Small intestine (tissue), 7 donors: ENCODE results near the gene FADS2. TPM values are rescaled to one million over a fixed set of nuclear protein-coding genes. Genes with fewer than 3 reads are reported as not detected.
A peak's percentile ranks its signal among the peaks of the same experiment; 100 is the strongest.

Experiments used
- DNase-seq, 2 donors: peaks; one replicate each; pipeline versions ENCODE4 v3.0.0 to v3.0.0-alpha.2; 2013
- FAIRE-seq: peaks from 2 replicates; lab custom pipeline; 2012; peaks lifted over from hg19 to GRCh38; lab: Jason Lieb, UNC
- H3K27ac ChIP-seq, 3 donors: one replicate each; pipeline ENCODE4 v1.5.1; 2013; ENCODE audit warnings: low read length in 2 of 3, mild to moderate bottlenecking in 2 of 3, control low read depth in 1 of 3, inconsistent platforms in 1 of 3, low read depth in 1 of 3, moderate library complexity in 1 of 3
- H3K27me3 ChIP-seq, 3 donors: one replicate each; pipeline ENCODE4 v1.6.1; 2013; ENCODE audit warnings: low read length in 3 of 3, inconsistent platforms in 1 of 3; ENCODE audit not compliant: control insufficient read depth in 3 of 3, insufficient read depth in 3 of 3
- H3K36me3 ChIP-seq, 3 donors: one replicate each; pipeline ENCODE4 v1.6.1; 2013; ENCODE audit warnings: low read length in 3 of 3, inconsistent platforms in 1 of 3, low read depth in 1 of 3, mild to moderate bottlenecking in 1 of 3, moderate library complexity in 1 of 3; ENCODE audit not compliant: control insufficient read depth in 3 of 3, insufficient read depth in 2 of 3
- H3K4me1 ChIP-seq, 3 donors: one replicate each; pipeline ENCODE4 v1.6.1; 2013; ENCODE audit warnings: low read length in 2 of 3, inconsistent platforms in 1 of 3, low read depth in 1 of 3, mild to moderate bottlenecking in 1 of 3, moderate library complexity in 1 of 3; ENCODE audit not compliant: control insufficient read depth in 3 of 3, insufficient read depth in 2 of 3
- H3K4me3 ChIP-seq, 3 donors: one replicate each; pipeline ENCODE4 v1.5.1; 2013; ENCODE audit warnings: low read length in 3 of 3, control low read depth in 1 of 3, inconsistent platforms in 1 of 3, low read depth in 1 of 3, mild to moderate bottlenecking in 1 of 3, moderate library complexity in 1 of 3
- H3K9me3 ChIP-seq, 2 donors: one replicate each; pipeline ENCODE4 v1.6.1; 2013; ENCODE audit warnings: low read depth in 1 of 2, low read length in 1 of 2; ENCODE audit not compliant: control insufficient read depth in 2 of 2, insufficient read depth in 1 of 2
- WGBS, 3 donors: extraction: QIAGEN DNeasy Blood & Tissue Kit; methylation state at CpG; one replicate each; pipeline ENCODE4 v1.1.7; 2013; 5-methylcytosine and 5-hydroxymethylcytosine counted together
- polyA plus RNA-seq, 4 donors: library from polyadenylated mRNA; stranded (reverse) in 3 of 4; unstranded in 1 of 4; fragments of 200-250 nt in 3 of 4; fragments of 120-200 nt in 1 of 4; gene quantifications; one replicate each; pipeline versions ENCODE4 v1.2.1 to v1.2.3, GENCODE V29; 2013
- donor health status: healthy with polysubstance abuse.
- donor health status: control.
- donor health status: control.
- donor health status: Bipolar disorder and iron deficiency.
- donor health status: healthy.

Gene FADS2
- polyA plus RNA-seq, 4 donors: 2.4 to 147 (median 7.7) TPM

DNA sequence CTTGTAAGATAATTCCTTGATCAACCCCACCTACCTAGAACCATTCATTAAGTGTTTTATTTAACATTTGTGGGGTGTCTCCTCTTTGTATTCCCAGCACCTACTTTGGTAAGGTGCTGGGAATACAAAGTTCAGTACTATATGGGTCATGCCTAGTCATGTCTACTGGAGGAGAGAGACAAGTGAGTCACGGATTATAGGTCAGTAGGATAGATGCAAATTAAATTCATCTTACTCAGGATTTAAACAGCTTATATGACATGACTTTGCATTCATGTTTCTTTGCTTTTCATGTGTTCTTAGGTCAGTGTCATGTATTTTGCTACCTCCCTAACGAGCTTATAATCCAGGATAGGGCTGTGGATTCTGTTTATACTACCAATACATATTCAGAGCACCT lies 7.9 kb upstream of the FADS2 start:
- no peak for FAIRE-seq
- DNase-seq: peak in 1 of 2 donors; percentile 90
- Histone ChIP-seq H3K36me3 (no peaks in the 10 kb centered on the region), H3K9me3 (no peaks in the 10 kb centered on the region), H3K27me3 (peaks cover 0 to 35% (median 0%) of the 10 kb centered on the region in 3 donors), H3K27ac (peak overlapping the region in 1 of 3 donors; percentile 69), H3K4me3 (no peak overlapping the region), H3K4me1 (peaks cover 0 to 16% (median 2%) of the 10 kb centered on the region in 3 donors)
- WGBS, 3 donors: 35 to 71% (median 56%) methylated on average over 2 of the region's 2 CpGs

DNA sequence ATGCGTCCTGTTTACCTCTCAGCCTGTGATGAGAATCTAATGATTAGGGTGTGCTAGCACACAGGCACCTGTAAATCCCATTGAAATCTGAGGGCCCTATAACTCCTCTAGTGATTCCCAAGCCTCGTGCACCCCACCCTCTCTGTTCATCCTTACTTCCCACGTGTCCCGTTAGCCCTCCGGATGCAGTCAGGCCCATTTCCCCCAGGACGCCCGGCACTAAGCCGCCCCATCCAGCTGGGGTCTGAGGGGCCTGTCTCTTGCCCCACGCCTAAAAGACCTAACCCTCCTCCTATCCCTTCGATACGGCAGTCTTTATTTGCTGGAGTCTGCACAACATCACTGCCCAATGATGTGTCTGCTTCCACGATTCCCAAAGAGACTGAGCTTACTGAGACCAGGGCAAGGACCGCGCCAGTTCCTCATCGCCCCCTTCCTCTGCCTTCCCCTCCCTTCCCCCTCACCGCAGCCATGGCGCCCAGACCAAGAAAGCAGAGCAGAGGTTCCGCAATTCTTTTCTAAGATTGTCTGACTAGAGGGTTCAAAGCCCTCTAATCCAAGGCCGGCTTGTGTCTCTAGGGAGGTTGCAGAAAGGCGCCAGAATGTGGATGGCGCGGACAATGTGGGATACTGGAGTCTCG lies 1.1 kb upstream of the FADS2 start:
- WGBS, 3 donors: 21 to 43% (median 33%) methylated on average over 22 to 23 of the region's 23 CpGs
- no peak for DNase-seq
- no peak for FAIRE-seq
- H3K4me3 ChIP-seq: peak overlapping the region; percentile 40 to 51 (median 44)
- no peaks in the 10 kb centered on the region for H3K9me3 ChIP-seq
- peak overlapping the region; percentile 66 to 89 (median 72) for H3K27ac ChIP-seq
- peaks cover 0 to 62% (median 0%) of the 10 kb centered on the region in 3 donors for H3K27me3 ChIP-seq
- peaks cover 0 to 4% (median 0%) of the 10 kb centered on the region in 3 donors for H3K36me3 ChIP-seq
- H3K4me1 ChIP-seq: peaks cover 0 to 12% (median 8%) of the 10 kb centered on the region in 3 donors

- Histone ChIP-seq H3K4me1 (peaks cover 0 to 12% (median 8%) of the 10 kb centered on the region in 3 donors), H3K27me3 (peaks cover 0 to 71% (median 0%) of the 10 kb centered on the region in 3 donors)
- FAIRE-seq: no peak
These were observed 204 bp downstream of the FADS2 start for GRCh38 chr11:61828379-61828628.

GRCh38 chr11:61828629-61829407 lies 718 bp downstream of the FADS2 start:
- peak overlapping the region; percentile 45 to 89 (median 66) for H3K27ac ChIP-seq
- H3K4me3 ChIP-seq: peak overlapping the region; percentile 40 to 51 (median 44)
- DNase-seq (peak; percentile 34 to 36), FAIRE-seq (no peak)
- H3K36me3 ChIP-seq: peaks cover 0 to 6% (median 0%) of the 10 kb centered on the region in 3 donors
- peaks cover 0 to 12% (median 8%) of the 10 kb centered on the region in 3 donors for H3K4me1 ChIP-seq
- H3K9me3 ChIP-seq: no peaks in the 10 kb centered on the region
- 1 to 2% (median 1%) methylated on average over 43 to 55 of the region's 55 CpGs for WGBS, 3 donors
- peaks cover 0 to 74% (median 0%) of the 10 kb centered on the region in 3 donors for H3K27me3 ChIP-seq

More at GRCh38 chr11:61828379-61828628, 204 bp downstream of the FADS2 start:
- Histone ChIP-seq H3K4me3 (peak overlapping the region; percentile 40 to 51 (median 44)), H3K36me3 (peaks cover 0 to 4% (median 0%) of the 10 kb centered on the region in 3 donors), H3K9me3 (no peaks in the 10 kb centered on the region), H3K27ac (peak overlapping the region; percentile 61 to 89 (median 66))
- 0 to 2% (median 0%) methylated on average over 9 to 16 of the region's 16 CpGs for WGBS, 3 donors
- DNase-seq: no peak

DNA sequence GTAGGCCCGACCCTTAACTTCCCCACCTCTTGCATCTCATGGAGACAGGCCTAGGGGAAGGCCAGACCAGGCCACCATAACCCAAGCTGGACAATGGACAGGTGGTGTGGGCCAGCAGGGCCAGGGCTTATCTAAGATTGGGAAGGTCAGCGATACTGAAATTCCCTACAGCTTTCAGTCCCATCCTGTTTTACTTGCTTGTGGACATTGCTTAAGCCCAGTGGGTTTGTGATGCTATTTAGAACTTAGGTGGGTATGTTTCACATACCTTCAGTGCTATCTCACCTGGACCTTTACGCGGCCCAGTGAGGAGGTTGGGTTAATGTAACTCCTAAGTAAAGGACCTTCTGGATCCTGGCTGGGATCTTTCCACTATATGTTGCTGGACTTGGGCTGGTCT lies 1.7 kb downstream of the FADS2 start:
- Histone ChIP-seq H3K36me3 (peaks cover 0 to 6% (median 0%) of the 10 kb centered on the region in 3 donors), H3K27me3 (peaks cover 0 to 71% (median 0%) of the 10 kb centered on the region in 3 donors), H3K4me1 (peaks cover 6 to 16% (median 15%) of the 10 kb centered on the region in 3 donors), H3K27ac (peak overlapping the region in 1 of 3 donors; percentile 89), H3K9me3 (no peaks in the 10 kb centered on the region), H3K4me3 (peak overlapping the region in 1 of 3 donors; percentile 51)
- no peak for DNase-seq
- WGBS, 3 donors: 53 to 74% (median 73%) methylated on average over 4 of the region's 4 CpGs
- no peak for FAIRE-seq

- DNase-seq (no peak), FAIRE-seq (no peak)
- Histone ChIP-seq H3K9me3 (no peaks in the 10 kb centered on the region), H3K4me3 (no peak overlapping the region), H3K27ac (peak overlapping the region in 1 of 3 donors; percentile 89), H3K4me1 (peaks cover 6 to 19% (median 16%) of the 10 kb centered on the region in 3 donors), H3K36me3 (peaks cover 0 to 6% (median 0%) of the 10 kb centered on the region in 3 donors), H3K27me3 (peaks cover 0 to 71% (median 0%) of the 10 kb centered on the region in 3 donors)
- WGBS, 3 donors: 35 to 40% (median 38%) methylated on average over 8 of the region's 8 CpGs
These were observed 2.4 kb downstream of the FADS2 start for GRCh38 chr11:61830237-61831105.

DNA sequence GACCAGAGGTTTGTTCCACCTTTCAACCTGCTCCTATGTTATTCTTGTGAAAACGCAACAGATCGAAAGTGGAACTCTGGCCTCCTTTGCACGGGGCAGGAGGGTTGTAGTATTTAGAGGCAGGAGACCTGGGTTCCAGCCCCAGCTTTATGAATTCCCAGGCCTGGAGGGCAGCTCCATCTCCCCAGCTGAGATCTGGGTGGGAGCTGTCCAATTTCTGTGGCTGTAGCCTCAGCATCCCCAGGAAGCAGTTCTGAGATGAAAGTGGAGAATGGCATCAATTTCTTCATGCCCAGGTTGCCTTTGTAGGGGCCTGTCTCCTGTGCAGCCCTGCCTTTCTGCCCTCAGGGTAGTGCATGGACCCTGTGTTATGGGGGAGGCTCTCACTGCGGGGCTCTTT lies 4.1 kb downstream of the FADS2 start:
- WGBS, 3 donors: 22 to 88% (median 62%) methylated on average over 4 of the region's 4 CpGs
- peak overlapping the region in 1 of 3 donors; percentile 42 for H3K27ac ChIP-seq
- no peaks in the 10 kb centered on the region for H3K9me3 ChIP-seq
- no peak overlapping the region for H3K4me3 ChIP-seq
- H3K36me3 ChIP-seq: peaks cover 0 to 6% (median 0%) of the 10 kb centered on the region in 3 donors
- no peak for FAIRE-seq
- DNase-seq: no peak
- H3K4me1 ChIP-seq: peaks cover 6 to 19% (median 16%) of the 10 kb centered on the region in 3 donors
- H3K27me3 ChIP-seq: peaks cover 0 to 55% (median 0%) of the 10 kb centered on the region in 3 donors
